Sigmoid colon (tissue), 7 donors: ENCODE measurements around the gene ATP5F1D. TPM values are rescaled to one million over a fixed set of nuclear protein-coding genes. Genes with fewer than 3 reads are reported as not detected.

Experiments
- DNase-seq: peaks from one replicate; pipeline ENCODE4 v3.0.0-alpha.2; 2019
- H3K27ac ChIP-seq, 4 donors: fragments of 200-600 bp; sonication (generic); one replicate each; pipeline ENCODE4 v1.5.1; 2016 to 2019; ENCODE audit warnings: mild to moderate bottlenecking in 1 of 4
- H3K27me3 ChIP-seq, 3 donors: fragments of 200-600 bp; sonication (generic); one replicate each; pipeline ENCODE4 v1.5.1; 2019; ENCODE audit warnings: mild to moderate bottlenecking in 1 of 3
- H3K36me3 ChIP-seq, 4 donors: fragments of 200-600 bp; sonication (generic); one replicate each; pipeline ENCODE4 v1.5.1; 2016 to 2019
- H3K4me1 ChIP-seq, 4 donors: fragments of 200-600 bp; sonication (generic); one replicate each; pipeline ENCODE4 v1.5.1; 2017 to 2019
- H3K4me3 ChIP-seq, 4 donors: fragments of 200-600 bp; sonication (generic); one replicate each; pipeline ENCODE4 v1.5.1; 2017 to 2019; ENCODE audit warnings: mild to moderate bottlenecking in 2 of 4, moderate library complexity in 1 of 4
- H3K9me3 ChIP-seq, 4 donors: fragments of 200-600 bp in 3 of 4; sonication (generic) in 3 of 4; one replicate each; pipeline versions ENCODE4 v1.5.1 to v1.6.1; 2013 to 2019
- CTCF ChIP-seq, 4 experiments: fragments of 450-650 bp in 3 of 4; fragments of 200-600 bp in 1 of 4; IDR thresholded peaks; one replicate each; pipeline ENCODE4 v1.5.1; 2016 to 2019; ENCODE audit warnings: antibody characterized with exemption in 4 of 4, mild to moderate bottlenecking in 3 of 4, moderate library complexity in 2 of 4
- EP300 ChIP-seq, 4 donors: sonication (generic); formaldehyde crosslinking; IDR thresholded peaks; one replicate each; pipeline ENCODE4 v1.6.1; 2017; ENCODE audit warnings: antibody characterized with exemption in 4 of 4
- POLR2A ChIP-seq, 2 donors: fragments of 450-650 bp; IDR thresholded peaks; one replicate each; pipeline ENCODE4 v1.6.1; 2016; ENCODE audit warnings: antibody characterized with exemption in 2 of 2, mild to moderate bottlenecking in 2 of 2, moderate library complexity in 2 of 2
- POLR2AphosphoS5 ChIP-seq, 4 donors: sonication (generic); formaldehyde crosslinking; IDR thresholded peaks; one replicate each; pipeline ENCODE4 v1.6.1; 2017; ENCODE audit warnings: antibody characterized with exemption in 4 of 4
- WGBS, 2 donors: extraction: QIAGEN DNeasy Blood & Tissue Kit; methylation state at CpG; one replicate each; pipeline ENCODE4 v1.1.7; 2013; 5-methylcytosine and 5-hydroxymethylcytosine counted together
- intact Hi-C: fragments of 100-400 bp; cut with DNase I; formaldehyde crosslinking; loops from one replicate; pipeline ENCODE4 v1.15.1; 2023
- polyA plus RNA-seq, 3 donors: library from polyadenylated mRNA; stranded (reverse); fragments of 200-250 nt; gene quantifications; one replicate each; pipeline ENCODE4 v1.2.3, GENCODE V29; 2013
- total RNA-seq, 4 donors: library from RNA; depleted of rRNA; stranded (reverse); fragments of >200 nt; gene quantifications; one replicate each; pipeline ENCODE4 v1.1.0, GENCODE V29; 2016
- donor health status: healthy with polysubstance abuse.
- donor health status: Bipolar disorder and iron deficiency.
- donor health status: healthy.

The ATP5F1D gene
- total and polyA plus RNA-seq, 7 donors, result 74.7 to 390 (median 112) TPM

GRCh38 chr19:1279782-1280341, 38.3 kb downstream of the ATP5F1D start:
- TF ChIP-seq POLR2A (IDR thresholded peaks at IDR 0.05) (no peak), POLR2AphosphoS5 (IDR thresholded peaks at IDR 0.05) (no peak), EP300 (IDR thresholded peaks at IDR 0.05) (no peak), CTCF (IDR thresholded peaks at IDR 0.05) (peak; percentile 73 to 97 (median 89))
- peak; percentile 90 for DNase-seq
- Histone ChIP-seq H3K4me1 (peaks cover 0 to 18% (median 15%) of the 10 kb centered on the region in 4 donors), H3K27me3 (peaks cover 20 to 23% (median 22%) of the 10 kb centered on the region in 3 donors), H3K9me3 (no peaks in the 10 kb centered on the region), H3K27ac (no peak overlapping the region), H3K36me3 (peaks cover 2 to 17% (median 10%) of the 10 kb centered on the region in 4 donors), H3K4me3 (no peak overlapping the region)
- intact Hi-C loops, result loop anchor here (5.0 kb wide), 3 partner anchors 77 to 127 kb away; partner anchors contain the start of genes DAZAP1 and NDUFS7
- WGBS, 2 donors, result 29 to 39% methylated on average over 10 of the region's 10 CpGs

DNA sequence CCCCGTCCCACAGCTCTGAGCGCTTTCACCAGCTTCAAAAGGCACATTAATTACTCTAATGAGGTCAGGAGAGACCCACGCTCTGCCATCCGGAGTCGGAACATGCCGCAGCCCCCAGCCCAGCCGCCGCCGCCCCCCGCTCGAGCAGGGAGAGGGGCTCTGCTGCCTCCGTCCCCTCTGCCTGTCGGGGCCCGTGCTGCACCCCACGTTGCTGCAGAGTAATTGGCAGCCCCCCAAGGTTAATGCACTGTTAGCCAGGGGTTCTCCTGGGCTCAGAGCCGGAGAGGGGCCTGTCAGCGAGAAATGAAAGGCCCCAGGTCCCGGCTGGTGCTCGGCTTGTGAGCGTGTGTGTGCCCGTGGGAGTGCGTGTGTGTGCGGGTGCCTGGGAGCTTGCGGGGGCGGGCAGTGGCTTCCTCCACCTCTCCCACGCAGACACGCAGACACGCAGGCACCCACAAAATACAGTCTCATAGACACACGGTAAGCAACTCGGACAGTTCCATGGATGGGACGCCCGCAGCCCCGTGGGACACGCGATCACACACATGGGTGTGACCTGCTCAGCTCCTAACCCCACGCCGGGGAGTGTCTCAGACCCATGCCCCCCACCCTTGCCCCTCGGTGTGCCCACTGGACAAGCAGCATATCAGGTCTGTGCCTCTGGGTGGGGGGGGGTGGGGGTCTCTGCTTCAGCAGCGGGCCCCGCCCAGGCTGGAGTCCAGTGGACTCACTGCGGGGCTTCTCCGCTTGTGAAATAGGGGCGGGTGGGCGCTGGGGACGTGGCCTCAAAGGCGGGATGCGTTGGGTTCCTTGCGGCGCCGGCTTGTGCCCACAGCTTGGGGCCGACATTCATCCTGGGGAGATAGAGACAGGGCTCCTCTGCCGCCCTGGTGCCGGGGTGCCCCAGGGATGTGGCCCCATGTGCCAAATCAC, 39.4 kb downstream of the ATP5F1D start:
- H3K36me3 ChIP-seq, result peaks cover 0 to 16% (median 9%) of the 10 kb centered on the region in 4 donors
- TF ChIP-seq EP300 (IDR thresholded peaks at IDR 0.05) (no peak), CTCF (IDR thresholded peaks at IDR 0.05) (no peak), POLR2A (IDR thresholded peaks at IDR 0.05) (no peak), POLR2AphosphoS5 (IDR thresholded peaks at IDR 0.05) (no peak)
- H3K4me1 ChIP-seq, result peaks cover 0 to 19% (median 12%) of the 10 kb centered on the region in 4 donors
- no peak overlapping the region for H3K27ac ChIP-seq
- no peak overlapping the region for H3K4me3 ChIP-seq
- no peak for DNase-seq
- intact Hi-C loops, result no loop called here
- peaks cover 27 to 31% (median 30%) of the 10 kb centered on the region in 3 donors for H3K27me3 ChIP-seq
- WGBS, 2 donors, result 88 to 92% methylated on average over 53 of the region's 53 CpGs
- H3K9me3 ChIP-seq, result no peaks in the 10 kb centered on the region

GRCh38 chr19:1281569-1282287, 40.2 kb downstream of the ATP5F1D start:
- Histone ChIP-seq H3K4me1 (peaks cover 0 to 11% (median 6%) of the 10 kb centered on the region in 4 donors), H3K27ac (no peak overlapping the region), H3K27me3 (peaks cover 32 to 37% (median 37%) of the 10 kb centered on the region in 3 donors), H3K36me3 (peaks cover 0 to 16% (median 9%) of the 10 kb centered on the region in 4 donors), H3K4me3 (no peak overlapping the region), H3K9me3 (no peaks in the 10 kb centered on the region)
- no peak for DNase-seq
- no peak for TF ChIP-seq CTCF (IDR thresholded peaks at IDR 0.05)
- no peak for TF ChIP-seq EP300 (IDR thresholded peaks at IDR 0.05)
- no peak for TF ChIP-seq POLR2A (IDR thresholded peaks at IDR 0.05)
- no peak for TF ChIP-seq POLR2AphosphoS5 (IDR thresholded peaks at IDR 0.05)
- intact Hi-C loops, result no loop called here
- 74 to 78% methylated on average over 15 of the region's 15 CpGs for WGBS, 2 donors

- no peak for TF ChIP-seq POLR2A (IDR thresholded peaks at IDR 0.05)
- TF ChIP-seq POLR2AphosphoS5 (IDR thresholded peaks at IDR 0.05), result no peak
- no peak for TF ChIP-seq CTCF (IDR thresholded peaks at IDR 0.05)
- TF ChIP-seq EP300 (IDR thresholded peaks at IDR 0.05), result no peak
- intact Hi-C loops, result no loop called here
- DNase-seq, result no peak
- H3K9me3 ChIP-seq, result no peaks in the 10 kb centered on the region
- H3K4me1 ChIP-seq, result peaks cover 0 to 10% (median 7%) of the 10 kb centered on the region in 4 donors
- H3K36me3 ChIP-seq, result peaks cover 0 to 12% (median 9%) of the 10 kb centered on the region in 4 donors
- H3K4me3 ChIP-seq, result no peak overlapping the region
- H3K27ac ChIP-seq, result no peak overlapping the region
- WGBS, 2 donors, result 81 to 84% methylated on average over 18 of the region's 18 CpGs
- H3K27me3 ChIP-seq, result peaks cover 42 to 47% (median 47%) of the 10 kb centered on the region in 3 donors
Measured at GRCh38 chr19:1282588-1283206, 41.1 kb downstream of the ATP5F1D start.
